GM18519 (cell line): Measurements from ENCODE around the gene AKAP6.

Source experiments
- ATAC-seq: cut with Tn5 transposase; IDR thresholded peaks from one replicate; pipeline ENCODE4 v1.9.1; 2021; ENCODE audit warnings: mild to moderate bottlenecking, moderate library complexity; ENCODE audit not compliant: unreplicated experiment, low FRiP score

Gene AKAP6

GRCh38 chr14:32329146-32329545 is at the start of gene AKAP6:
Gene AKAP6 (plus strand): TSS chr14:32329298. CDS start chr14:32433494, 104,196 bp downstream.
- ATAC-seq, result no peak

- ATAC-seq, result no peak
These were observed 42.5 kb upstream of the AKAP6 start for GRCh38 chr14:32286602-32287001.

GRCh38 chr14:32296366-32296765 is 32.7 kb upstream of the AKAP6 start:
- ATAC-seq, result no peak

- no peak for ATAC-seq
These were observed 30.8 kb upstream of the AKAP6 start for GRCh38 chr14:32298346-32298745.

GRCh38 chr14:32300136-32300535 is 29.0 kb upstream of the AKAP6 start:
- ATAC-seq, result no peak

GRCh38 chr14:32303865-32304264 is 25.2 kb upstream of the AKAP6 start:
- ATAC-seq, result no peak

GRCh38 chr14:32304296-32304695 is 24.8 kb upstream of the AKAP6 start:
- no peak for ATAC-seq

- ATAC-seq, result no peak
These were observed 22.5 kb upstream of the AKAP6 start for GRCh38 chr14:32306549-32306948.

- ATAC-seq, result no peak
These were observed 21.1 kb upstream of the AKAP6 start for GRCh38 chr14:32307881-32308582.

- ATAC-seq, result no peak
These were observed 18.2 kb upstream of the AKAP6 start for GRCh38 chr14:32310876-32311275.

- no peak for ATAC-seq
These were observed 17.6 kb upstream of the AKAP6 start for GRCh38 chr14:32311294-32312009.

GRCh38 chr14:32312010-32312331 is 17.1 kb upstream of the AKAP6 start:
- no peak for ATAC-seq

- ATAC-seq, result no peak
These were observed 15.2 kb upstream of the AKAP6 start for GRCh38 chr14:32313844-32314376.

- ATAC-seq, result no peak
These were observed 10.9 kb upstream of the AKAP6 start for GRCh38 chr14:32318087-32318795.

GRCh38 chr14:32319368-32320049 is 9.6 kb upstream of the AKAP6 start:
- ATAC-seq, result no peak

- no peak for ATAC-seq
These were observed 4.5 kb upstream of the AKAP6 start for GRCh38 chr14:32324601-32325000.

GRCh38 chr14:32327255-32327961 is 1.7 kb upstream of the AKAP6 start:
- no peak for ATAC-seq

GRCh38 chr14:32329690-32330285 is 690 bp downstream of the AKAP6 start:
- no peak for ATAC-seq

- ATAC-seq, result no peak
These were observed 1.4 kb downstream of the AKAP6 start for GRCh38 chr14:32330351-32331111.
